Measurements from ENCODE around the gene DBI. TPM values are rescaled to one million over a fixed set of nuclear protein-coding genes. Genes with fewer than 3 reads are reported as not detected.

DBI gene
- total and polyA plus RNA-seq, 2 donors (not counting 1 experiment from before 2014, with no cell fraction given): 45.2 to 69.4 TPM

DNA sequence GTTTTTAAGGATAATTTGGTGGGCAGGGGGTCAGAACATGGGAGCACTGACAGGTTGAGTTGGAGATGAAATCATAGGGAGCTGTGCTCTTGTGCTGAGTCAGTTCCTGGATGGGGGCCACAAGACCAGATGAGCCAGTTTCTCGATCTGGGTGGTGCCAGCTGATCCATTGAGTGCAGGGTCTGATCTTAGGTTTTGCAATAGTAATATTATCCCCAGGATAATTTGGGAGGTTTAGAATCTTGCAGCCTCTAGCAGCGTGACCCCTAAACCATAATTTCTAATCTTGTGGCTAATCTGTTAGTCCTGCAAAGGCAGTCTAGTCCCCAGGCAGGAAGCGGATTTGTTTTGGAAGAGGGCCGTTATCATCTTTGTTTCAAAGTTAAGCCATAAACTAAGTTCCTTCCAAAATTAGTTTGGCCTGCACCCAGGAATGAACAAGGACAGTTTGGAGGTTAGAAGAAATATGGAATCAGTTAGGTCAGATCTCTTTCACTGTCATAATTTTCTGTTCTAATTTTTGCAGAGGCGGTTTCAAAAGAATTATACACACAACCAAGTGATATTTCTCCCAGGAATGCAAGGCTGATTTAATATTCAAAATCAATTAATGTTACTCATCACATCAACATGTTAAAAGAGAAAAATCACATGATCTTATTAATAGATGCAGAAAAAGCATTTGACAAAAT, 23.0 kb downstream of the DBI start:
- ChIA-PET POLR2A (no interaction called here), CTCF (interaction anchor here (0.6 kb wide), 1 partner anchor 125 kb away, joined by 3 read pairs; no protein-coding TSS in a partner anchor)
- peaks cover 7% of the 10 kb centered on the region for H3K4me1 Mint-ChIP-seq
- no peak overlapping the region for H3K4me2 ChIP-seq (replicated peaks; ENCODE audit: low read depth, low read length, poor library complexity, severe bottlenecking)
- no peak overlapping the region for H2AFZ ChIP-seq (ENCODE audit: insufficient read depth, low read depth, low read length, poor library complexity, severe bottlenecking)
- H3K27me3 ChIP-seq (replicated peaks in 1 of 4; ENCODE audit: control extremely low read depth in 1 of 4, control insufficient read depth in 3 of 4, insufficient read depth in 4 of 4, low read length in 3 of 4): peaks cover 0 to 3% (median 0%) of the 10 kb centered on the region in 4 experiments
- intact Hi-C loops (cut with micrococcal nuclease): no loop called here
- no peak overlapping the region for H3K4me3 Mint-ChIP-seq
- ATAC-seq (ENCODE audit: low read depth): no peak
- H3K79me2 ChIP-seq (ENCODE audit: control insufficient read depth, insufficient read depth, low read length): no peaks in the 10 kb centered on the region
- H3K4me1 ChIP-seq (ENCODE audit: control insufficient read depth in 2 of 2, insufficient read depth in 2 of 2, low read length in 2 of 2): peaks cover 7% of the 10 kb centered on the region in 2 donors
- no peak overlapping the region for H3K27ac ChIP-seq (ENCODE audit: low read length in 2 of 2)
- no peak for DNase-seq
- no peak overlapping the region for H3K4me3 ChIP-seq (ENCODE audit: control extremely low read depth in 1 of 5, extremely low read depth in 1 of 5, insufficient read depth in 1 of 5, low read depth in 2 of 5, low read length in 4 of 5)
- H3K36me3 ChIP-seq (replicated peaks in 1 of 2; ENCODE audit: control extremely low read depth in 1 of 2, control insufficient read depth in 1 of 2, extremely low read depth in 1 of 2, insufficient read depth in 2 of 2, low read length in 1 of 2): no peaks in the 10 kb centered on the region
- H3K9me3 Mint-ChIP-seq (ENCODE audit: insufficient read depth): no peaks in the 10 kb centered on the region
- H3K27ac Mint-ChIP-seq: no peak overlapping the region
- H4K20me1 ChIP-seq (ENCODE audit: control insufficient read depth, insufficient read depth, low read length, poor library complexity, severe bottlenecking): no peaks in the 10 kb centered on the region
- peaks cover 0 to 4% (median 1%) of the 10 kb centered on the region in 3 donors for H3K9me3 ChIP-seq (ENCODE audit: control extremely low read depth in 1 of 3, control insufficient read depth in 2 of 3, insufficient read depth in 1 of 3, low read length in 2 of 3)
- no CpG with 5 or more reads among the region's 5 CpGs for WGBS (ENCODE audit: insufficient coverage)
- TF ChIP-seq CTCF (IDR thresholded peaks at IDR 0.05) (no peak), EZH2 (IDR thresholded peaks at IDR 0.05; ENCODE audit: borderline replicate concordance, insufficient read depth, low read depth, low read length, poor library complexity, severe bottlenecking) (no peak)
- no peak overlapping the region for H3K9ac ChIP-seq (ENCODE audit: low read length)
- H3K27me3 Mint-ChIP-seq: peaks cover 3% of the 10 kb centered on the region

DNA sequence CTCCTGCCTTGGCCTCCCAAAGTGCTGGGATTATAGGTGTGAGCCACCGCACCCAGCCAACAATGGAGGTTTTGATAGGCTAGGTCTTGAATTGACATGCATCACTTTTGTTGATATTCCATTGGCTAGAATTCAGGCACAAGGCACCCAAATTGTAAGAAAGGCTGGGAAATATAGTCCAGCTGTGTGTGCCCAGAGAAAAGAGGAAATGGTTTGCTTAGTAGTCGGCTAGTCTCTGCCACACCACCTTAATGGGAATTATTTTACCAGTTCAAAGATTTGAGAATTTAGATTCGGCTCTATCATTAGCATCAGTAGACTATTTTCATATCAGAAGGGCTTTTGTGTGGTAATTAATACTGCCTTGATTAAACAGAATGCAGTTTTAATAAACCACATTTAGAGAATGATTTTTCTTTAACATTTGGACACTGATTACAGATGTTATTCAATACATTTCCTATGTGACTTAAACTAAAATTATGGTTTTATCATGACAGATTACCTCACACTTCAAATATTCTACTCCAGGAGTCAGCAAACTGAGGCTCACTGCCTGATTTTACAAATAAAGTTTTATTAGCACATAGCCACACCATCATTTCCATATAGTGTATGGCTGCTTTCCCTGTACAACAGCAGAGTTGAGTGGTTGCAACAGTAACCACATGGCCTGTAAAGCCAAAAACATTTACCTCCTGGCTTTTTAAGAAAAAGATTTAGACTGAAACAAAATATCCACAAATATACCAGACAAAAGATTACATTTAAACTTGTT, 27.4 kb downstream of the DBI start:
- Mint-ChIP-seq H3K4me1 (no peaks in the 10 kb centered on the region), H3K27me3 (peaks cover 16% of the 10 kb centered on the region), H3K9me3 (ENCODE audit: insufficient read depth) (no peaks in the 10 kb centered on the region), H3K27ac (no peak overlapping the region), H3K4me3 (no peak overlapping the region)
- Histone ChIP-seq H3K27ac (ENCODE audit: low read length in 2 of 2) (no peak overlapping the region), H3K79me2 (ENCODE audit: control insufficient read depth, insufficient read depth, low read length) (no peaks in the 10 kb centered on the region), H3K36me3 (replicated peaks in 1 of 2; ENCODE audit: control extremely low read depth in 1 of 2, control insufficient read depth in 1 of 2, extremely low read depth in 1 of 2, insufficient read depth in 2 of 2, low read length in 1 of 2) (no peaks in the 10 kb centered on the region), H3K9ac (ENCODE audit: low read length) (no peak overlapping the region), H3K27me3 (replicated peaks in 1 of 4; ENCODE audit: control extremely low read depth in 1 of 4, control insufficient read depth in 3 of 4, insufficient read depth in 4 of 4, low read length in 3 of 4) (peaks cover 0 to 3% (median 0%) of the 10 kb centered on the region in 4 experiments), H2AFZ (ENCODE audit: insufficient read depth, low read depth, low read length, poor library complexity, severe bottlenecking) (no peak overlapping the region), H3K4me3 (ENCODE audit: control extremely low read depth in 1 of 5, extremely low read depth in 1 of 5, insufficient read depth in 1 of 5, low read depth in 2 of 5, low read length in 4 of 5) (no peak overlapping the region), H4K20me1 (ENCODE audit: control insufficient read depth, insufficient read depth, low read length, poor library complexity, severe bottlenecking) (no peaks in the 10 kb centered on the region), H3K4me2 (replicated peaks; ENCODE audit: low read depth, low read length, poor library complexity, severe bottlenecking) (no peak overlapping the region), H3K4me1 (ENCODE audit: control insufficient read depth in 2 of 2, insufficient read depth in 2 of 2, low read length in 2 of 2) (no peaks in the 10 kb centered on the region), H3K9me3 (ENCODE audit: control extremely low read depth in 1 of 3, control insufficient read depth in 2 of 3, insufficient read depth in 1 of 3, low read length in 2 of 3) (peaks cover 0 to 1% (median 0%) of the 10 kb centered on the region in 3 donors)
- CTCF ChIA-PET: no interaction called here
- POLR2A ChIA-PET: no interaction called here
- WGBS (ENCODE audit: insufficient coverage): 100% methylated on average over 1 of the region's 3 CpGs
- DNase-seq (no peak), ATAC-seq (ENCODE audit: low read depth) (no peak)
- intact Hi-C loops (cut with micrococcal nuclease): no loop called here
- TF ChIP-seq CTCF (IDR thresholded peaks at IDR 0.05) (no peak), EZH2 (IDR thresholded peaks at IDR 0.05; ENCODE audit: borderline replicate concordance, insufficient read depth, low read depth, low read length, poor library complexity, severe bottlenecking) (no peak)
